Fibroblast of skin of back (primary cell): ENCODE measurements around the gene B4GALT2. TPM values are rescaled to one million over a fixed set of nuclear protein-coding genes. Genes with fewer than 3 reads are reported as not detected.

Source experiments
- DNase-seq: peaks from one replicate; pipeline ENCODE4 v3.0.0-alpha.2; 2013
- polyA plus RNA-seq, 2 experiments: library from polyadenylated mRNA; unstranded; fragments of 120-200 nt; gene quantifications; one replicate each; pipeline ENCODE4 v1.2.1, GENCODE V29; 2013; ENCODE audit not compliant: insufficient read length in 2 of 2

B4GALT2 gene
- polyA plus RNA-seq (2013, experiment 1 of 2; ENCODE audit: insufficient read length), result 121 TPM
- polyA plus RNA-seq (2013, experiment 2 of 2; ENCODE audit: insufficient read length), result 97.0 TPM

GRCh38 chr1:43978551-43979260 is at the start of gene B4GALT2:
TSS of gene B4GALT2 (plus strand) at chr1:43979210. CDS start at chr1:43981161, 1,951 bp downstream.
- DNase-seq, result peak; percentile 52

DNA sequence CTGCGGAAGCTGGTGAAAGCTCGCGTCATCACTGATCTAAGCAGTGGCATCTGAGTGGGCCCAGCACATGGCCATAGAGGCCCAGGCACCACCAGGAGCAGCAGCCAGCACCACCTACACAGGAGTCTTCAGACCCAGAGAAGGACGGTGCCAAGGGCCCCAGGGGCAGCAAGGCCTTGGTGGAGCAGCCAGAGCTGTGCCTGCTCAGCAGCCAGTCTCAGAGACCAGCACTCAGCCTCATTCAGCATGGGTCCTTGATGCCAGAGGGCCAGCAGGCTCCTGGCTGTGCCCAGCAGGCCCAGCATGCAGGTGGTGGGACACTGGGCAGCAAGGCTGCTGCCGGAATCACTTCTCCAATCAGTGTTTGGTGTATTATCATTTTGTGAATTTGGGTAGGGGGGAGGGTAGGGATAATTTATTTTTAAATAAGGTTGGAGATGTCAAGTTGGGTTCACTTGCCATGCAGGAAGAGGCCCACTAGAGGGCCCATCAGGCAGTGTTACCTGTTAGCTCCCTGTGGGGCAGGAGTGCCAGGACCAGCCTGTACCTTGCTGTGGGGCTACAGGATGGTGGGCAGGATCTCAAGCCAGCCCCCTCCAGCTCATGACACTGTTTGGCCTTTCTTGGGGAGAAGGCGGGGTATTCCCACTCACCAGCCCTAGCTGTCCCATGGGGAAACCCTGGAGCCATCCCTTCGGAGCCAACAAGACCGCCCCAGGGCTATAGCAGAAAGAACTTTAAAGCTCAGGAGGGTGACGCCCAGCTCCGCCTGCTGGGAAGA is 48.7 kb upstream of the B4GALT2 start:
- DNase-seq, result peak; percentile 41

- DNase-seq, result no peak
Measured at GRCh38 chr1:43930949-43931275, 48.1 kb upstream of the B4GALT2 start.

GRCh38 chr1:43931711-43932660 is 47.0 kb upstream of the B4GALT2 start:
- DNase-seq, result no peak

- peak; percentile 72 for DNase-seq
Measured at GRCh38 chr1:43932786-43933385, 46.1 kb upstream of the B4GALT2 start.

GRCh38 chr1:43933386-43934100 is 45.5 kb upstream of the B4GALT2 start, which contains the start of gene ARTN:
TSS of gene ARTN (plus strand) at chr1:43933801. CDS start at chr1:43935657, 1,856 bp downstream.
- no peak for DNase-seq

DNA sequence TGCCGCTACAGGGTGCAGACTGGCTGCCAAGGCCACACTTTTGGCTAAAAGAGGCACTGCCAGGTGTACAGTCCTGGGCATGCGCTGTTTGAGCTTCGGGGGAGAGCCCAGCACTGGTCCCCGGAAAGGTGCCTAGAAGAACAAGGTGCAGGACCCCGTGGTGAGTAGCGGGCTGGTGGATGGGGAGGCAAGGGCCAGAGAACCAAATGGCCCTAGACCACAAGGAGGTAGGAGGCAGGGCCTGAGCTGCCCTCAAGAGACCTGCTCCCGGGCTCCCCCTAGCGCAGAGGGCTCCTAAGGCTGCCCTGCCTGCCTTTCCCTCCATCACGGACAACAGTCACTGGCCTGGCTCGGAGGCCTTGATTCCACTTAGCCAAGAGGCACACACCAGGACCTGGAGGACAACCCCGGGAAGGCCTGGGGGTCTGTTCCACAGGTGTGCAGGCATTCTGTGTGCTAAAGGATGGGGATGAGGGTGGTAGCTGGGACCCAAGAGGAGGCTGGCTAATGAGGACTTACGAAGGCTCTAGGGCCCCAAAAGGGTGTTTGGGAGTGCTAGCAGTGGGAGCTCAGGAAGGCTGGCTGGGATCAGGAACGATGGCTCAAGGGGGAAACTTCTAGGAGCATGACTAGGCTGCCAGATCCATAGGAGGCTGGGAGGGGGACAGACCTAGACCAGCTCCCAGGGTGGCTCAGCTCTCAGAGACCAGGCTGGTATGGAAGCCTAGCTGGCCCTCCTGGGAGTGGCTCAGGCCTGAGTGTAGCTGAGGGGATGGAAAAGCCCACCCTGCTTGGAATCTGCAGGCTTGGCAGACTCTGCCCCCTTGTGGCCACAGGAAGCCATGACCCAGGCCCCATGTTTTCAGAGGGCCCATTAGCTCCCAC is 44.7 kb upstream of the B4GALT2 start:
- DNase-seq, result peak; percentile 58

DNA sequence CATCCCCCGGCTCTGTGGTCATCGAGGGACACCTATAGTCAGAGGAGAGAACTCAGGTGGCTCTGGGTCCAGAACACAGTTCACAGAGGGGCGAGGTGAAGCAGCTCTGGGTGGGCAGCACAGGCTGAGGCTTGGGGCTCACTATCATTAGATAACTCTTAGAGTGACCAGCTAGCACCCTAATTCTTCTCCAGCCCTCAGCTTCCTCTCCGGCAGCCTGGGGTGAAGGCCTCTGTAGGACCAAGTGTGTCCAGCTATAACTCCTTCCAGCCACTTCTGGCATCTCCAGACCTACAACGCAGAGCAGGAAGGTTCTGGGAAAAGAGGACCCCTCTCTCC is 44.1 kb upstream of the B4GALT2 start:
- DNase-seq, result no peak

- DNase-seq, result no peak
Measured at GRCh38 chr1:43935711-43936427, 43.1 kb upstream of the B4GALT2 start.

- no peak for DNase-seq
Measured at GRCh38 chr1:43936431-43937151, 42.4 kb upstream of the B4GALT2 start.

- DNase-seq, result no peak
Measured at GRCh38 chr1:43937179-43937865, 41.7 kb upstream of the B4GALT2 start.

DNA sequence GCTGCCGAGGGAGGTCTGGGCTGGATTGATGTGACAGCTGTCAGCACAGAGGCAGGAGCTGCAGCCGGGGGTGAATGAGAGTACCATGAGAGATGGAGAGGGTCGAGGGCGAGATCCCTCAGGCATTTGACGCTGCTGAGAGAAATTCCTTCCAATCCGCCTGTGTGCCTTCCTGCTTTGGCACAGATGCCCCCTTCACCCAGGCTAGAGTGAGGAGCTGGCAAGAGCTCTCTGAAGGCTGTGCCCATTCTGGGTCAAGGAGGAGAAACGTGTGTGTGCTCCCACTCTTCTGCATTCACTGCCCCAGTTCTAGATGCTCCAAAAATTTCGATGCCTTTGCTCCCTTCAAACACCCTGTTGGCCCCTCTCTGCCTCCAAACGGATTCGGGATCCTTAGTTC is 40.6 kb upstream of the B4GALT2 start:
- no peak for DNase-seq

DNA sequence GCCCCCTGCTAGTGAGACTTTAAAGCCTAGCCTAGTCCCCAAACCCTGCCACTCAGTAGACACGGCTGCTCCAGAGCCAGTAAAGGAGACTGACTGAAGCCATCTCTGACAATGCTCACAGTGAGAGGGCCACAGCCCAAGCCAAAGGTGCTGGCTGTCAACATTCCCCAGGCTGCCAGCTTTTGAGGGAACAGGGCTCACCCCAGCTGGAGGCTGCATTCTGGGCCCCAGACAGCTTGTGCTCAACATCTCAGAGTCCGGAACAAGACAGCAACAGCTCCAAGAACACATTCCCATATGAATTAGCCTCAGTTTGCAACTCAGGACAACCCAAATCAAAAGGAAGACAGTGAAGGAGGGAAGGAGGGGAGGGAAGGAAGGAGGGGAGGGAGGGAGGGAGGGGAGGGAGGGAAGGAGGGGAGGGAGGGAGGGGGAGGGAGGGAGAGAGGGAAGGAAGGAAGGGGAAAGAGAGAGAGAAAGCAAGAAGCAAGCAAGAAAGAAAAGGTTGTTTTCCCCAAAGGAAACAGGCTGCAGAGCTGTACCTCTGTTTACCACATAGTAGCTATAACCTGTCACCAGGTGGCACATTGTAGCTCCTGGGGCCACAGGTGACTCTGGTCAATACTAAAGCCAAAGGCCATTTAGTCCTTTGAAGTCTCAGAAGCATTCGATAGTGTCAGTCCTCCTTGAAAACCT is 40.0 kb upstream of the B4GALT2 start:
- no peak for DNase-seq

DNA sequence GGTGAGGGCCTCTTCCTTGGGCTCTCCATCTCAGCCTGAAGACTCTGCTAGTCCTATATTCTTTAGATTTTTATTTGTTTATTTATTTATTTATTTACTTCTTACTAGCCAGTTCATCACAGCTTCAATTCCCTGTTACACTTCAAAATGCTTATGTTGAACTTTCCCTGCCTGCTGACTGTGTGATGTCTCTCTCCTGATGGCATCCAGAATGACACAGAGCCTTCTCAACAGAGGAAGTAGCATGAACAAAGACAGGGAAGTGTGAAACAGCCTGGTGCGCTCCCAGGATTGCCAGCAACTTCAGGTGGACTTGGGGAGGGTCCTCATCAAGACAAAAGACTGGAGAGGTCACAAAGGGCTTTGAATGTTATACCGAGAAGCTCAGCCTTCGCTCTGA is 36.6 kb upstream of the B4GALT2 start:
- no peak for DNase-seq

GRCh38 chr1:43944860-43945259 is 34.1 kb upstream of the B4GALT2 start:
- no peak for DNase-seq

DNA sequence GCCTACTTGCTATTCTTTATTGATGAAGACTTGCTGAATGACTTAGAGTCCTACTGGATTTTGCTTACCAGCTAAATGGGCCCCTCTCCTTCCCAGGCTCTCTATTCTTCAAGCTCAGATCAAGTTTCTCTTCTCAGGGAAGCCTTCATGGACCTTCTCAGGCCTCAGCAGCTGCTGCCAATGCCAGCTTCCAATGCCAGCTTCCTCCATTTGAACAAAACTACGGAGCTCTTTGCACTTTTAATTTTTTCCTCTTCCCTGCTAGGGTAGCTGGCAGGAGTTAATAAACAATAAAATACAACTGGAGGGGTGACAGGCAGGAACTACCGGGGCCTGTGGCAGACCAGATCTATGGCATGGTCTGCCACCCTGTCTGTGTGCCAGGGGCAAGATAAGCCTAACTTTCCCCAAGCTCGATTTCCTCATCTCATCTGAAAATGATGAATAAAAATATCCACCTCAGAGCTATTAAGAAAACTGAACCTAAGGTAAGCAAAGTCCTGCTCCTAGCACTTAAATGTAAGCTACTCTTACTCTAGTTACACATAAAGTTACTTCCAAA is 33.3 kb upstream of the B4GALT2 start:
- no peak for DNase-seq

DNA sequence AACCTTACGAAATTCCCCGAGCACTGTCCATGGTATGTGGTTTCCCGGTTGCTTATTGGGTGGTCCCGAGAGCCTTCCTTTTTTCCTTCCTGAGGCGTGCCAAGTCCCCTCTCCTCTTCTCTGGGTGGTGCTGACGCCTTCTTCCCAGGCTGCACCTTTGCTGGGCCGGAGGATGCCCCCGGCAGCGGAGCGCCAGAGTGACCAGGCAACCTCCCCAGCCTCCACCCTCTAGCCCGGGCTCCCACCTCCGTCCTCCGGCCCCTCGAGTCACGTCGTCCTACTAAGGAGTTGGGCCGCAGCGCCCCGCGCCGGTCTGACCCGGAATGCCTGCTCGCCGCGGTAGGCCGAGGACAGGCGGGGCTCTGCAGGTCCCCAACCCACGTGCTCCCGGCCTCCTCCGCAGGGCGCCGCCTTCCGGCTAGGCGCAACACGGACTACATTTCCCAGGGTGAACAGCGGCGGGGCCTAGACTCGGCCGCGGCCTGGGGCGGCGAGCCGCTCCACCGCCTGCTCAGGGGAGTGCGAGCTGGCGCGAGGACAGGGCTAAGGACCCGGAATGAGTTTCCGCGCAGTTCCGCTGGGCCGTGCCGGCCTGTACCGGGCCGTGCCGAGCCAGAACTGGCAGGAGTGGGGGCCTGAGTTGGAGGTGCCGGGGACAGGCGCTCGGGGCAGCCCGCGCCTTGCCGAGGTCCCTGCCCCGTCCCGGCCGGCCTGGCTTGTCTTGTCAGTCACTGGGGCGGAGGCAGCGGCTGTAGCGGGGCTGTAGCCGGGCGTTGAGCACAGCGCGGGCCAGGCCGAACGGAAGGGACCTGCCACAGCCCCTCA is 32.6 kb upstream of the B4GALT2 start, which contains the start of gene IPO13:
Gene IPO13 (plus strand): TSS at position 715 of the 825 bp plus-strand sequence. CDS start 651 bp downstream, outside the sequence.
- DNase-seq, result peak; percentile 94
